Lower lobe of right lung (tissue), 2 donors: ENCODE results near the gene VWA8. TPM values are rescaled to one million over a fixed set of nuclear protein-coding genes. Genes with fewer than 3 reads are reported as not detected.

Experiments
- ATAC-seq, 2 donors: fragments of 200-7000 bp; cut with Tn5 transposase; one replicate each; pipeline ENCODE4 v1.9.1; 2020 to 2022; ENCODE audit warnings: mild to moderate bottlenecking in 2 of 2, moderate library complexity in 2 of 2
- DNase-seq: peaks from one replicate; pipeline ENCODE4 v3.0.0-alpha.2; 2020
- H3K27ac ChIP-seq: fragments of 200-600 bp; one replicate; pipeline ENCODE4 v1.8.0; 2022
- H3K27me3 ChIP-seq: fragments of 200-600 bp; one replicate; pipeline ENCODE4 v1.8.0; 2022; ENCODE audit warnings: low read depth
- H3K36me3 ChIP-seq: fragments of 200-600 bp; one replicate; pipeline ENCODE4 v1.8.0; 2022; ENCODE audit warnings: mild to moderate bottlenecking
- H3K4me1 ChIP-seq: fragments of 200-600 bp; one replicate; pipeline ENCODE4 v1.8.0; 2022
- H3K4me3 ChIP-seq: fragments of 200-600 bp; one replicate; pipeline ENCODE4 v1.8.0; 2022; ENCODE audit warnings: mild to moderate bottlenecking
- H3K9me3 ChIP-seq: fragments of 200-600 bp; one replicate; pipeline ENCODE4 v1.8.0; 2022
- intact Hi-C: fragments of 100-400 bp; cut with DNase I; formaldehyde crosslinking; loops from one replicate; pipeline ENCODE4 v1.11.0; 2022
- total RNA-seq: library from RNA; stranded (reverse); fragmentation: NEBNext Ultra II Directional; extraction: Animal tissue kit (Norgen Biotek cat#: 25700); gene quantifications from one replicate; pipeline ENCODE4 v1.2.1, GENCODE V29; 2021
- TF ChIP-seq, protein P1 (sequence below): fragments of 200-600 bp; IDR thresholded peaks from one replicate; pipeline ENCODE4 v1.8.0; 2022; ENCODE audit warnings: antibody characterized with exemption, mild to moderate bottlenecking
- donor health status: DM: no; HTN: yes; CAD: no; lungs with severe emphysema.

The VWA8 gene
- total RNA-seq, 1 donor from 2014 or later = 18.2 TPM

DNA sequence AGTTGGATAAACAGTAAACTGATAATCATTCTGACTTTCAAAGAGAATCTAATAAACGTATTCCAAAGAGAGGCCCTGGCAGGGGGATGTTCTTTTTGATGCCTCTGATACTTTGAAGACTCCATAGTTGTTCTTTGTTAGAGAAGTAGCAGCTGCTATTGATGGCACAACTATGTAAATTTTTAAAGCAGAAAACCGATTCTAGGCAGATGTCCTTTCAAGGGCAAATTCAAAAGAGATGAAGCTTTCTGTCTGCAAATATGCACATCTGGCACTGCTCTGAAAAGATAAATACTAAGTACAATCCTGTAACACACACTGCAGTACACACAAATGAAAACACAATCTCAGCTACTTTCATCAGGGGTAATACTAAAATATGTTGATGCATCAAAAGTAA is 250.1 kb downstream of the VWA8 start:
- intact Hi-C loops = no loop called here
- no peak overlapping the region for H3K4me3 ChIP-seq
- DNase-seq = no peak
- H3K9me3 ChIP-seq = no peaks in the 10 kb centered on the region
- H3K36me3 ChIP-seq = no peaks in the 10 kb centered on the region
- peaks cover 15% of the 10 kb centered on the region for H3K4me1 ChIP-seq
- no peaks in the 10 kb centered on the region for H3K27me3 ChIP-seq
- H3K27ac ChIP-seq = no peak overlapping the region
- TF ChIP-seq, protein P1, sequence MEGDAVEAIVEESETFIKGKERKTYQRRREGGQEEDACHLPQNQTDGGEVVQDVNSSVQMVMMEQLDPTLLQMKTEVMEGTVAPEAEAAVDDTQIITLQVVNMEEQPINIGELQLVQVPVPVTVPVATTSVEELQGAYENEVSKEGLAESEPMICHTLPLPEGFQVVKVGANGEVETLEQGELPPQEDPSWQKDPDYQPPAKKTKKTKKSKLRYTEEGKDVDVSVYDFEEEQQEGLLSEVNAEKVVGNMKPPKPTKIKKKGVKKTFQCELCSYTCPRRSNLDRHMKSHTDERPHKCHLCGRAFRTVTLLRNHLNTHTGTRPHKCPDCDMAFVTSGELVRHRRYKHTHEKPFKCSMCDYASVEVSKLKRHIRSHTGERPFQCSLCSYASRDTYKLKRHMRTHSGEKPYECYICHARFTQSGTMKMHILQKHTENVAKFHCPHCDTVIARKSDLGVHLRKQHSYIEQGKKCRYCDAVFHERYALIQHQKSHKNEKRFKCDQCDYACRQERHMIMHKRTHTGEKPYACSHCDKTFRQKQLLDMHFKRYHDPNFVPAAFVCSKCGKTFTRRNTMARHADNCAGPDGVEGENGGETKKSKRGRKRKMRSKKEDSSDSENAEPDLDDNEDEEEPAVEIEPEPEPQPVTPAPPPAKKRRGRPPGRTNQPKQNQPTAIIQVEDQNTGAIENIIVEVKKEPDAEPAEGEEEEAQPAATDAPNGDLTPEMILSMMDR = no peak
- no peak for ATAC-seq

DNA sequence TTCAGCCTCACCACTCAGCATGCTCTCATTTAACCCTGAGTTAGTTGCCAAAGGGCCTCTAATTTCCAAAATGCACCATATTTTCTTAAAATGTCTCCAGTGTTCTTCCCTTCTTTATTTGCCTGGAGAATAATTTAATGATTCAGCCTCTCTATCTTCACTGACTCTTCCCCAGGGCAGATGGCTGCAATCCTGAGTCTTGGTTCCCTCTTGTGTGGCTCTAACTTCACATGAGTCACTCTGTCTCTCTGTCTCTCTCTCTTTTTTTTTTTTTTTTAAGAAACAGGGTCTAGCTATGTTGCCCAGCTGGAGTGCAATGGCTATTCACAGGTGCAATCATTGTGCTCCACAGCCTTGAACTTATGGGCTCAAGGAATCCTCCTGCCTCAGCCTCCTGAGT is 251.4 kb downstream of the VWA8 start:
- intact Hi-C loops = no loop called here
- TF ChIP-seq, protein P1 = no peak
- peaks cover 15% of the 10 kb centered on the region for H3K4me1 ChIP-seq
- no peaks in the 10 kb centered on the region for H3K9me3 ChIP-seq
- H3K27me3 ChIP-seq = no peaks in the 10 kb centered on the region
- H3K36me3 ChIP-seq = no peaks in the 10 kb centered on the region
- no peak for ATAC-seq
- no peak overlapping the region for H3K4me3 ChIP-seq
- H3K27ac ChIP-seq = no peak overlapping the region
- no peak for DNase-seq

DNA sequence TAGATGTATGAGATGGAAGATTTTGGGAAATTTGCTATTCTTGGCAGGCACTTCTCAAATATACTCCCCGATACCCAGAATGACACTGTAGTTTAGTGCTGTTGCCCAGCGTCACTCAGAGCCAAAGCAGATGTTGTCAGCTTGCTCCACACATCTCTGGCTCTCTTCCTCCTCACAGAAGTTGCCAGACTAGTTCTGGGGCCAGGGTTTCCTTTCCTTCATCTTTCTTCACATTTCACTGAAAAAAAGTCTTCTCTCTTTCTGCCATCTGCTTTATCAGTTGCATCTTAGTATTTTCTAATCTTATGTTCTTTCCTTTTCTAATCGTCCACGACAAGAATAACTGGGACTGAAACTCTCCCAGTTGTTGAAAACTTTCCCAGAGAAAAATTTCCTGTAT is 252.2 kb downstream of the VWA8 start:
- Histone ChIP-seq H3K4me1 (peaks cover 15% of the 10 kb centered on the region), H3K36me3 (no peaks in the 10 kb centered on the region), H3K27ac (no peak overlapping the region), H3K9me3 (no peaks in the 10 kb centered on the region), H3K27me3 (no peaks in the 10 kb centered on the region), H3K4me3 (no peak overlapping the region)
- TF ChIP-seq, protein P1 = no peak
- peak; percentile 38 to 39 for ATAC-seq
- intact Hi-C loops = no loop called here
- no peak for DNase-seq

DNA sequence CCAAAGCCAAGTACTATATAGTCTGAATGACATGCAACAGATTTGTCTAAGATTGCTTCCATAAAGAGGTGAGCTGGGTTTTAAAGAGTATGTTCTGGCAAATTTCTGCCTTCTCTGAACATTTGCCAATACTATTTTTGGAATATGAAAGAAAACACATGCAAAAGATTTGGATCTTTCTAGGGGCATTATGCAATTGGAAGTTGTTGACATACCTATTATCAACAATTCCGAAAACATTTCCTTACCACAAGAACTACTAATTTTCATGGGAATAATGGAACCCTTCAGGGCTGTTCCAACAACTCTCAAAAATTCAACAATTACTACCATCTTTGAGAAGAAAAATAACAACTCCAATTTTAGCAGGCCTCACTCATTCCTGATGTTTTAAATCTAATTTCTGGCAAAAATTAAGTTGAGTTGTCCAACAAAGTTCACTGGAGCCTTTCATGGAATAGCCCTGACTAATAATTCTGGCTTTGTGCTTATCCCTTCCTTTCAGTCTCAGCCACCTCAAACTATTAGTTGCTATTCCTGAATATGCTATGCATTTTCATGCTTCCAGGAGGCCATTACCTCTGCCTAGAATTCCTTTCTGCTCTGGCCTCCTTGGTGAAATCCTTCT is 253.6 kb downstream of the VWA8 start:
- ATAC-seq (no peak), DNase-seq (no peak)
- TF ChIP-seq, protein P1 = no peak
- intact Hi-C loops = no loop called here
- H3K36me3 ChIP-seq = no peaks in the 10 kb centered on the region
- no peak overlapping the region for H3K4me3 ChIP-seq
- no peaks in the 10 kb centered on the region for H3K9me3 ChIP-seq
- H3K27me3 ChIP-seq = no peaks in the 10 kb centered on the region
- no peak overlapping the region for H3K27ac ChIP-seq
- peaks cover 15% of the 10 kb centered on the region for H3K4me1 ChIP-seq

DNA sequence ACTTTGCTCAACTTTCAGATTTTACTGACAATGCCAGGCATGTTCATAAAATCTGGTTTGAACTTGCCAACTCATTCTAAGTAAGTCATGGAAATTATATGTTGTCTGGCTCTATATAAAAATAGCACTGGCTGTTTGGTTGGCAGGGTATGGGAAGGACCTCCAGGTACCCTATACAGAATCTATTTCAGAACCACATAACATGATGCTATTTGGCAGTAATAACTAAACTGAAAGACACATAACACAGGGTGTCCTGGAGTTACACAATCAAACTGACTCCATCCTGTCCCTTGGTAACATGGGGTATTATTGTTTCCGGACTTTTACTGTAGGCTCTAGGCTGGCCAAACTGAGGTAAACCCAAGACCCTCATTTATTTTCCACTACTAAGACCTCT is 254.8 kb downstream of the VWA8 start:
- Histone ChIP-seq H3K4me1 (peaks cover 17% of the 10 kb centered on the region), H3K36me3 (no peaks in the 10 kb centered on the region), H3K9me3 (no peaks in the 10 kb centered on the region), H3K27ac (no peak overlapping the region), H3K4me3 (no peak overlapping the region), H3K27me3 (no peaks in the 10 kb centered on the region)
- TF ChIP-seq, protein P1 = no peak
- DNase-seq (no peak), ATAC-seq (no peak)
- intact Hi-C loops = no loop called here

DNA sequence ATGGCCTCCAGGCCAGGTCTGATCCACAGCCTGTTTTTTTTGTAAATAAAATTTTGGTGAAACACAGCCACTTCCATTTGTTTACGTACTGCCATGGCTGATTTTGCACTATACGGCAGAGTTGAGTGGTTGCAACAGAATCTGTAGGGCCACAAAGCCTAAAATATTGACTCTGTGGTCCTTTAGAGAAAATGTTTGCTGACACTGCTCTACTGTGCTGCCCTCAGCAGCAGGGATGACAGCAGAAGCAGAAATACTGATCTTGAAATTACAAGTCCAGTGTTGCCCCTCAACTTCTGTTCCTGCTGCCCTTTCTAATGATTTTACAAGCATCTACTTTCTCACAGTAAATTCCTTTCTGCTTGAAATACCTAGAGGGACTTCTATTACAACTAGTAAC is 258.4 kb downstream of the VWA8 start:
- intact Hi-C loops = no loop called here
- ATAC-seq = no peak

More for the DNA sequence above, 258.4 kb downstream of the VWA8 start:
- Histone ChIP-seq H3K27me3 (no peaks in the 10 kb centered on the region), H3K27ac (no peak overlapping the region), H3K9me3 (no peaks in the 10 kb centered on the region), H3K4me1 (peaks cover 20% of the 10 kb centered on the region), H3K36me3 (no peaks in the 10 kb centered on the region), H3K4me3 (no peak overlapping the region)
- DNase-seq = no peak
- TF ChIP-seq, protein P1 = no peak
